ENCODE measurements around the gene RPS16. TPM values are rescaled to one million over a fixed set of nuclear protein-coding genes. Genes with fewer than 3 reads are reported as not detected.

The RPS16 gene
- total and polyA plus RNA-seq, 9 of the 15 experiments (the other 6 are each of a cell fraction or from before 2014, with no cell fraction given), result 82.6 to 3,671 (median 2,204) TPM

- peak overlapping the region; percentile 98 for H3K27ac ChIP-seq (ENCODE audit: extremely low read depth, low read depth, low read length)
- peak; percentile 32 for ATAC-seq
- H3K4me1 ChIP-seq (replicated peaks in 1 of 2; ENCODE audit: control insufficient read depth in 2 of 2, insufficient read depth in 2 of 2, low read length in 2 of 2), result peaks cover 50 to 76% of the 10 kb centered on the region in 2 experiments
- ChIA-PET POLR2A (interaction anchor here (1.0 to 4.0 kb wide), 5 partner anchors 11 to 88 kb away, joined by 6 to 18 read pairs (median 12); partner anchors contain the start of genes MED29, PAF1 and RPS16), CTCF (ENCODE audit: low intra/inter-chr PET ratio) (interaction anchor here (0.6 kb wide), 1 partner anchor 69 kb away, joined by 4 read pairs; no protein-coding TSS in a partner anchor)
- peak overlapping the region; percentile 91 to 94 for H3K9ac ChIP-seq (ENCODE audit: insufficient read depth in 1 of 2, low read depth in 2 of 2, low read length in 2 of 2)
- peaks cover 4% of the 10 kb centered on the region; the same call in 1 of the 2 replicates for H4K20me1 ChIP-seq (replicated peaks; ENCODE audit: control insufficient read depth, insufficient read depth, low read length)
- BruUV-seq (replicated peaks), result no TSS peak
- peak overlapping the region; percentile 61 for H3K4me3 ChIP-seq
- peak; percentile 63 to 84 (median 74) for DNase-seq (ENCODE audit: extremely low read depth in 1 of 4, low spot score in 3 of 4)
- peaks cover 13% of the 10 kb centered on the region; the same call in 1 of the 3 replicates for H3K36me3 ChIP-seq (ENCODE audit: control insufficient read depth, insufficient read depth, low read length)
- WGBS (ENCODE audit: insufficient coverage, low coverage, missing lambda C conversion rate), result under 1% methylated on average over 32 of the region's 52 CpGs
- peak overlapping the region; percentile 85 for H3K4me2 ChIP-seq (ENCODE audit: insufficient read depth, low read length)
- intact Hi-C loops (cut with micrococcal nuclease) (loop anchor here (2.0 to 5.0 kb wide), 4 partner anchors 67 to 287 kb away; partner anchors contain the start of gene SAMD4B), in situ Hi-C loops (cut with MboI) (no loop called here)
- H3K79me2 ChIP-seq (ENCODE audit: control insufficient read depth, insufficient read depth, low read length), result peaks cover 60% of the 10 kb centered on the region
- H3K27me3 ChIP-seq (ENCODE audit: control insufficient read depth in 2 of 2, insufficient read depth in 2 of 2, low read length in 2 of 2), result no peaks in the 10 kb centered on the region
- H3K9me1 ChIP-seq (ENCODE audit: control insufficient read depth, insufficient read depth, low read length), result no peaks in the 10 kb centered on the region
- peak overlapping the region; percentile 85 for H2AFZ ChIP-seq (ENCODE audit: low read depth, low read length)
- FAIRE-seq, result no peak
- no peaks in the 10 kb centered on the region for H3K9me3 ChIP-seq (replicated peaks; ENCODE audit: control insufficient read depth, insufficient read depth, low read depth, low read length)
- TF ChIP-seq POLR2AphosphoS2 (IDR thresholded peaks at IDR 0.05; ENCODE audit: low read length) (peak; percentile 89), FOXO4 (CRISPR knock-in tag; IDR thresholded peaks at IDR 0.05) (0 out of 2 replicates have a peak, but pooled peaks have one; percentile 41), HMGN3 (IDR thresholded peaks at IDR 0.05; ENCODE audit: borderline replicate concordance, extremely low read depth, insufficient read length, low read depth, low read length) (peak; percentile 51), ZNF263 (CRISPR knock-in tag; IDR thresholded peaks at IDR 0.05; ENCODE audit: borderline replicate concordance) (no peak; the same call in none of the 2 replicates), GABPA (tag; conservative IDR thresholded peaks at IDR 0.05; ENCODE audit: low read depth) (peak; percentile 89), MBD2 (IDR thresholded peaks at IDR 0.05; ENCODE audit: borderline replicate concordance, low read depth) (peak; percentile 24; the same call in 1 of the 2 replicates), ZBTB12 (CRISPR knock-in tag; IDR thresholded peaks at IDR 0.05) (peak; percentile 75), SMARCA5 (IDR thresholded peaks at IDR 0.05) (no peak), KLF10 (CRISPR knock-in tag; IDR thresholded peaks at IDR 0.05) (no peak), ZBTB2 (IDR thresholded peaks at IDR 0.05) (0 out of 2 replicates have a peak, but pooled peaks have one; percentile 32), CXXC5 (CRISPR knock-in tag; IDR thresholded peaks at IDR 0.05) (peak; percentile 46), ADNP (tag; IDR thresholded peaks at IDR 0.05) (no peak), GTF2E2 (tag; IDR thresholded peaks at IDR 0.05) (no peak; the same call in 1 of the 2 replicates), ETV5 (CRISPR knock-in tag; IDR thresholded peaks at IDR 0.05; ENCODE audit: low read depth) (peak; percentile 65), CREB1 (IDR thresholded peaks at IDR 0.05) (peak; percentile 63), CREB1 (CRISPR knock-in tag; IDR thresholded peaks at IDR 0.05) (peak; percentile 82; the same call in 1 of the 2 replicates), TEAD4 (IDR thresholded peaks at IDR 0.05; ENCODE audit: low read length) (peak; percentile 35), TEAD4 (CRISPR knock-in tag; IDR thresholded peaks at IDR 0.05; ENCODE audit: borderline replicate concordance) (no peak), ZNF408 (CRISPR knock-in tag; IDR thresholded peaks at IDR 0.05; ENCODE audit: low read depth) (no peak)
These were observed 26.3 kb downstream of the RPS16 start for GRCh38 chr19:39409208-39410016.

All from K562 (cell line).